Left colon (tissue), 2 donors: Measurements from ENCODE around the gene MIB2. TPM values are rescaled to one million over a fixed set of nuclear protein-coding genes. Genes with fewer than 3 reads are reported as not detected.
"Not testable (repeated sequence)": the region's sequence is repeated elsewhere in the genome, so short reads cannot be mapped to it uniquely, and the experiment has no call there.

Experiments
- ATAC-seq: fragments of 200-7000 bp; cut with Tn5 transposase; one replicate; pipeline ENCODE4 v1.9.1; 2020; ENCODE audit warnings: mild to moderate bottlenecking, moderate library complexity
- DNase-seq, 2 donors: peaks; one replicate each; pipeline ENCODE4 v3.0.0-alpha.2; 2020
- intact Hi-C, 2 donors: fragments of 100-400 bp; cut with DNase I in 1 of 2; cut with micrococcal nuclease in 1 of 2; formaldehyde crosslinking; loops; one replicate each; pipeline versions ENCODE4 v1.11.2 to v1.14.0; 2022; cut with DNase I, micrococcal nuclease
- long read RNA-seq: library from polyadenylated mRNA; unstranded; transcript quantifications from one replicate; pipeline ENCODE4 v2.0.0, GENCODE V29; 2021
- total RNA-seq, 2 donors: library from RNA; stranded (reverse); fragmentation: NEBNext Ultra II Directional; extraction: Animal tissue kit (Norgen Biotek cat#: 25700); gene quantifications; one replicate each; pipeline ENCODE4 v1.2.1, GENCODE V29; 2021
- donor health status: DM: no; HTN: no; CAD: no.
- donor health status: DM: yes; HTN: yes; CAD: no.

MIB2 gene
- total RNA-seq, result 10 to 100 TPM; 84.8 to 86.1 TPM
- long read RNA-seq, partial matches to known transcripts, result 51 of 96 reads
- long read RNA-seq, other reads (novel, unspliced or antisense), result 37 of 96 reads

GRCh38 chr1:1615256-1616044, at the start of gene MIB2:
MIB2 (plus strand) TSS chr1:1615500; CDS start chr1:1623453, 7,953 bp downstream.
- ATAC-seq, result peak; percentile 90
- peak; percentile 96 for DNase-seq
- intact Hi-C loops, result no loop called here

- no peak for ATAC-seq
- no peak for DNase-seq
- intact Hi-C loops, result no loop called here
Measured at GRCh38 chr1:1567152-1567875, 48.0 kb upstream of the MIB2 start.

- ATAC-seq (no peak), DNase-seq (no peak)
- intact Hi-C loops, result no loop called here
Measured at GRCh38 chr1:1567891-1568291, 47.4 kb upstream of the MIB2 start.

DNA sequence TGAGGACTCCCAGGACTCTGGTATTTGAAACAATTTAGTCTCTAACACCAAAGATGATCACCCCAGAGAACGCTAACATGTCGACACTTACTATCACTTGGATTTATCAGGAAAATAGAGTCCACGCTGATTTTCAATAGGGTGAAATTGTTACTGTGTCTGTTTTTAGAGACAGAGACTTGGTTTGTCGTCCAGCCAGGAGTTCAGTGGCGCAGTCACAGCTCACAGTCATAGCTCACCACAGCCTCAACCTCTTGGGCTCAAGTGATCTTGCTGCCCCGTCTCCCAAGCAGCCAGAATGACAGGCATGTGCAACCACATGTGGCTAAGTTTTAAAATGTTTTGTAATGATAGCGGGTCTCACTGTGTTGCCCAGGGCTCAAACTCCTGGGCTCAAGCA, 46.0 kb upstream of the MIB2 start:
- no peak for DNase-seq
- intact Hi-C loops, result no loop called here
- no peak for ATAC-seq

DNA sequence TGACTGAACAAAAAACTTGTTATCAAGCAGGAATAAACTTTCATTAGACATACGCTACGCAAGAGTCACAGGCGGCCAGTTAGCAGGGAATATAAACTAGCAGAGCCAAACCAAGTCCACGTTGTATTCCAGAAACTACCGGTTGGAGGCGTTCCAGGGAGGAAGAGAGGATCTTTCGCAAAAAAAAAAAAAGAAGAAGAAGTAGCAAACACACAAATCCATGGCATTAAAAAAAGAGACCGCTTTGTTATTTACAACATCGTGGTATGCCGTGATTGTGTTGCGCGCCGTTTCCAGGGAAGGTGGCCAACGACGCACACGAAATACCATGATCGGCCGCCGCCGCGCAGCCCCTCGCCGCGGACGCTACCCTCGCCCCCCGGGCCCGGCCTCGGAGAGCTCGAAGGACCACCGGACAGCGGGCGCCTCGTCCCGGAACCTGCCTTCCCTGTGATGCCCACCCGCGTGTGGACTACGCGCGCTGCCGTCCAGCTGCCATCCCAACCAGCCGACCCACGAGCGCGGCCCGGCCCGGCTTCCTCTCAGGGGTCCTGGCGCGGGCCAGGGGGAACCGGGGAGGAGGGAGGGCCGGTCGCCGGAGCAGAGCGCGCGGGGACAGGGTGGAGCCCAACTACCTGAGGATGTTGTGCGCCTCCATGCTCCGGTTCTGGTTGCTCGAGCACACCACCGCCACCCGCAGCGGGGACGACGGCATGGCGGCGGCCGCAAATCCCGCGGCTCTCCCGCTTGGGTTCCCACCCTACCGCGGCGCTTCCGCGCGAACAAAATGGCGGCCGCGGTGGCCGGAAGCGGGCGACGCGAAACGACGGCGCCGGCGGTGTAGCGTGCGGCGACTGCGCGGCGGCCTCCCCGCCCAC, 41.2 kb upstream of the MIB2 start:
- ATAC-seq, result peak; percentile 61
- peak in 1 of 2 donors; percentile 72 for DNase-seq
- intact Hi-C loops, result no loop called here

DNA sequence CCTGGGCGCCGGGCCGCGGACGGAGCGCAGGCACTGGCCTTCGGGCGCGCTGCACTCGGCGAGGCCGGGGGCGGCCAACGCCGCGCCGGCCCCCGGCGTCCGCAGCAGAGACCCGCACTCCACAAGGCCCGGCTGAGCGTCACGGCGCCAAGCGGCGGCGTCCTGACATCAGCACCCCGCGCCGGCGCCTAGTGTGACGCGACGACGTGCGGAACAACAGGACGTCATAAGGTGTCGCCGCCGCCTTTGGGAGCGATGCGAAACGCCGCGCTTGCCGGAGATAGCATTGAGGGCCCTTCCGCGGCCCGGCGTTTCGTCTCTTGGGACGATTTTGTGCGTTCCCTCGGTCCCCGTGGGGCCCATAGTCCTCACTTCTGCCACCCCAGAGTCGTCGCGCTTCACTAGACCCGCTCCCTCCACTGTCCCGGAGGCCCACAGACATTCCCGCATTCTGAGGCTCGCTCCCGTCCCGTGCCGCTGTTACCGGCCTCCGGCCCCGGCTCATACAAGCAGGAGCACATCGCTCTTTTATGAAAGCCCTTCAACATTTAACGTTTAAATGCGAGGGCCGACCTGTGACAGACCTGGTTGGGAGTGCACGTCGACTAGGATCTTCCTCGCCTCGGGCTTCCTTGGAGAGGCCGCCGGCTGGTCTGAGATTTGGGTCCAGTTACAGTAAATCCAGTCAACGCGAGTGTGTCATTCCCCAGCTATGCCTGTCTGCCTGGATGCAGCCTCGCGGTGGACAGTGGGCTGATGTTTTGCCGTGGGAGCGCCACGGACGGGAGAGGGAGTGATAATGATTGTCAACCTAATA, 40.4 kb upstream of the MIB2 start, which contains the start of gene SSU72:
Gene SSU72, minus strand, starts transcription at position 143 of the 817 bp plus-strand sequence. CDS start 306 bp downstream, outside the sequence.
- DNase-seq (peak; percentile 92 to 97), ATAC-seq (peak; percentile 85)
- intact Hi-C loops, result no loop called here

- ATAC-seq, result peak; percentile 47
- intact Hi-C loops, result no loop called here
- peak in 1 of 2 donors; percentile 40 for DNase-seq
Measured at GRCh38 chr1:1577367-1578011, 37.8 kb upstream of the MIB2 start.

- intact Hi-C loops, result no loop called here
- DNase-seq, result no peak
- ATAC-seq, result no peak
Measured at GRCh38 chr1:1578371-1578940, 36.8 kb upstream of the MIB2 start.

- DNase-seq (no peak), ATAC-seq (no peak)
- intact Hi-C loops, result no loop called here
Measured at GRCh38 chr1:1582585-1583346, 32.5 kb upstream of the MIB2 start.

DNA sequence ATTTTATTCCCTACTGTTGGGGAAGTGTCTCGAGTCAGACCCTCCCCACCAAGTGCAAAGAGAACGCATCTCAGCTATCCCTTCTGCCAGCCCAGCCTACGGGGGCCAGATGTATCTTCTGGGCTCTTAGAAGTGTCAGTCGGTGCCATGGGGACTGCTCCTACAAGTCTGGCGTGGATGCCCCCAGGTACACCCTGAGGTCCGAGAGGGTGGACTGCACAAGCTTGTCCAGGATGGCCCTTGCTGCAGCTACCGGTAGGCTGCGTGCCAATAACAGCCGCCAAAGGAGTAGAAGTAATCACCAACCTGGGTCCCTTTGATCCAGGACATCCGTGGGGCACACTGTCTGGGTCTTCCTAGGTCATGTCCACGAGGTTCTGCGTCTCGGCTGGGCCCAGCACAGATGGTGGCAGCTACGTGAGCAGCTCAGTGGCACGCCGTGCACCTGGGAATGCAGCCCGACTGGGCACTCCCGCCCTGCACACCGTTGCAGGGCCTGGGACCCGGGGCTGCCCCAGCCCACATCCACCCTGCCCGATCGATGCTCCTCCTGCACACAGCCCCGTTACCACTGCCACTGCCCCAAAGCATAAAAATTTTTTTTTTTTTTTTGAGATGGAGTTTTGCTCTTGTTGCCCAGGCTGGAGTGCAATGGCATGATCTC, 31.8 kb upstream of the MIB2 start:
- no peak for DNase-seq
- no peak for ATAC-seq
- intact Hi-C loops, result no loop called here

DNA sequence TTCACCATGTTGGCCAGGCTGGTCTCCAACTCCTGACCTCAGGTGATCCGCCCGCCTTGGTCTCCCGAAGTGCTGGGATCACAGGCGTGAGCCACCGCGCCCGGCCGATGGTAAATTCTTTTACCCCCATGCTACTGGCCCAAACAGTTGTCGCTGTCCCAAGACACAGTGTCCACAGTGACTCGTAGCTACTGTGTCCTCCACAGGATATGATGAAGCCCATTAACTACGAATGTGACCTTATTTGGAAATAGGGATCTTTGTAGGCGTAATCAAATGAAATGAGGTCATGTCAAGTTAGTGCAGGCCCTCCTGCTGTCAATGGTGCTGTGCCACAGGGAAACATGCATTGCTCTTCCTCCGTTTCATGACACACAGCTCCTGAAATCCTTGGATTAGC, 23.8 kb upstream of the MIB2 start:
- intact Hi-C loops, result no loop called here
- ATAC-seq, result no peak
- DNase-seq, result no peak

DNA sequence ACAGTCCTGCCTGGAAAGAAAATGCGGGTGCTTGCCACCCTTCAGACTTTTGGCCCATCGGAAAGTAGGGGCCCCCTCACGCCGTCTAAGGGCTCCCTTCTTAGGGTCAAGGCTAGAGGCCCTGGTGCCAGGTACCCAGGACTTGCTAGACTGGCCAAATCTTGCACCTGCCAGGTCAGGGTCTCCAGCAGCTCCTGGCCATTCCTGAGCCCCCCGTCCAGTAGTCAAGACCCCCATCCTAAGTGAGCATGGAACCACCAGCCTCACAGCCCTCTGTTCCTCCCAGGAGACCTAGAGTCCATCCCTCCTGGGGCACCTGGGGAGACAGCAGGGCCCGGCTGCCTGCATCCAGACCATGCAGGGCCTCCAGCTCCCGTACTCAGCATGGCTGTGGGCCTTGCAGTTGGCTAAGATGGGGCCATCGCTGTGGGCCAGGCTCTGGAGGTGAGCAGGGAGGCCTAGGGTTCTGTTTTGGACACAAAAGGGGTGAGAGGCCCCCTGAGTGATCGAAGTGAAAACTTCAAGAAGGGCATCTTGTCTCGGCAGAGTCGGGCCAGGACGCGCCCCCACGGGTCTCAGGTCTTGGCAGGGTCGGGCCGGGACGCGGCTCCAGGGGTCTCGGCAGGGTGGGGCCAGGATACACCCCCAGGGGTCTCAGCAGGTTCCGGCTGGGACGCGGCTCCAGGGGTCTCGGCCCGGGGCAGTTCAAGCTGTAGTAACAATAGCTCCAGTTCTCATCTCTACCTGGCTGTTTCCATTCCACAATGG, 21.3 kb upstream of the MIB2 start:
- no peak for DNase-seq
- no peak for ATAC-seq
- intact Hi-C loops, result no loop called here

DNA sequence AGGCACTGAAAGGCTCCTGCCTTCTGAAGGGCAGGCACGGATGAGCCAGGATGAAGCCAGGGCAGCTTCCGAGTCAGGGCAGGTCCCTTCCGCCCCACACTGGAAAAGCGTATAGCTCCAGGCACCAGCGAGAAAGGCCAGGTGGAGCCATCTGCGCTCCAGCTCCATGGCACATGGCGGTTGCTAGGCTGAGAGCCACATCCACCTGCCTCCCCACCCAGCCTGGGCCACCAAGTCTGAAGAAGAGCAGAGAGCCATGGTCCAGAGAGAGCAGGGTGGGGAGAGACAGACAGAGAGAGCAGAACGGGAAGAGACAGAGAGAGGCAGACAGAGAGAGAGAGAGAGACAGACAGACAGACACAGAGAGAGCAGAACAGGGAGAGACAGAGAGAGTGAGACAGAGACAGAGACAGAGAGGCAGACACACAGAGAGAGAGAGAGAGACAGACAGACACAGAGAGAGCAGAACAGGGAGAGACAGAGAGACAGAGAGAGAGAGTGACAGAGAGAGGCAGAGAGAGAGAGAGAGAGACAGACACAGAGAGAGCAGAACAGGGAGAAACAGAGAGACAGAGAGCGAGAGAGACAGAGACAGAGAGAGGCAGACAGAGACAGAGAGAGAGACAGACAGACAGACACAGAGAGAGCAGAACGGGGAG, 20.6 kb upstream of the MIB2 start:
- DNase-seq, result no peak
- peak; percentile 19 for ATAC-seq
- intact Hi-C loops, result no loop called here

DNA sequence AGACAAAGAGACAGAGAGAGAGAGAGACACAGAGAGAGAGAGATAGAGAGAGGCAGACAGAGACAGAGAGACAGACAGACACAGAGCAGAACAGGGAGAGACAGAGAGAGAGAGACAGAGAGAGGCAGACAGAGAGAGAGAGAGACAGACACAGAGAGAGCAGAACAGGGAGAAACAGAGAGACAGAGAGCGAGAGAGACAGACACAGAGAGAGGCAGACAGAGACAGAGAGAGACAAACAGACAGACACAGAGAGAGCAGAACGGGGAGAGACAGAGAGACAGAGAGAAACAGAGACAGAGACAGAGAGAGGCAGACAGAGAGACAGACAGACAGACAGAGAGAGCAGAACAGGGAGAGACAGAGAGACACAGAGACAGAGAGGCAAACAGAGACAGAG, 20.0 kb upstream of the MIB2 start:
- intact Hi-C loops, DNase-seq, ATAC-seq: not testable (repeated sequence)
